Right lobe of liver (tissue), 4 donors: ENCODE results near the gene MAEA.

Source experiments
- CTCF ChIP-seq, 4 donors: fragments of 200-600 bp in 3 of 4; fragments of 450-650 bp in 1 of 4; IDR thresholded peaks; one replicate each; pipeline versions ENCODE4 v1.5.1 to v1.8.0; 2016 to 2022; ENCODE audit warnings: antibody characterized with exemption in 4 of 4, mild to moderate bottlenecking in 2 of 4
- POLR2A ChIP-seq: fragments of 450-650 bp; IDR thresholded peaks from one replicate; pipeline ENCODE4 v1.6.1; 2017; ENCODE audit warnings: antibody characterized with exemption, mild to moderate bottlenecking
- donor health status: DM: no; HTN: no; CAD: no.
- donor health status: DM: no; HTN: no; CAD: no.
- donor health status: DM: no; HTN: yes; CAD: no.

- TF ChIP-seq CTCF (IDR thresholded peaks at IDR 0.05), result no peak
- TF ChIP-seq POLR2A, result no peak
These were observed 39.2 kb upstream of the MAEA start for GRCh38 chr4:1250527-1250812.
